GM21367 (cell line): Measurements from ENCODE around the gene RNASE4.
"Not testable (repeated sequence)": the region's sequence is repeated elsewhere in the genome, so short reads cannot be mapped to it uniquely, and the experiment has no call there.

Experiments used
- ATAC-seq: cut with Tn5 transposase; IDR thresholded peaks from one replicate; pipeline ENCODE4 v1.9.1; 2021; ENCODE audit not compliant: unreplicated experiment

RNASE4 gene

GRCh38 chr14:20683891-20684661, at the start of gene RNASE4:
TSS of gene RNASE4 (plus strand) at chr14:20684560. CDS start at chr14:20699372, 14,812 bp downstream.
- ATAC-seq = peak; percentile 29

- ATAC-seq = no peak
Observed at GRCh38 chr14:20641591-20641990, 42.8 kb upstream of the RNASE4 start, which contains the start of gene OR6S1. TSS of gene OR6S1 (minus strand) at chr14:20641691. CDS start at chr14:20641691, 0 bp downstream.

- no peak for ATAC-seq
Observed at GRCh38 chr14:20642182-20642581, 42.2 kb upstream of the RNASE4 start.

- not testable (repeated sequence) for ATAC-seq
Observed at GRCh38 chr14:20642755-20643154, 41.6 kb upstream of the RNASE4 start.

GRCh38 chr14:20644520-20644919, 39.8 kb upstream of the RNASE4 start:
- ATAC-seq = no peak

GRCh38 chr14:20645481-20645880, 38.9 kb upstream of the RNASE4 start:
- no peak for ATAC-seq

GRCh38 chr14:20652996-20653975, 31.1 kb upstream of the RNASE4 start:
- no peak for ATAC-seq

GRCh38 chr14:20655851-20656250, 28.5 kb upstream of the RNASE4 start:
- no peak for ATAC-seq

GRCh38 chr14:20656274-20656673, 28.1 kb upstream of the RNASE4 start:
- no peak for ATAC-seq

GRCh38 chr14:20657216-20658211, 26.8 kb upstream of the RNASE4 start:
- no peak for ATAC-seq

GRCh38 chr14:20658246-20658645, 26.1 kb upstream of the RNASE4 start:
- no peak for ATAC-seq

GRCh38 chr14:20659336-20659735, 25.0 kb upstream of the RNASE4 start:
- no peak for ATAC-seq

GRCh38 chr14:20659813-20660395, 24.5 kb upstream of the RNASE4 start:
- no peak for ATAC-seq

- no peak for ATAC-seq
Observed at GRCh38 chr14:20661197-20661596, 23.2 kb upstream of the RNASE4 start.

- peak; percentile 39 for ATAC-seq
Observed at GRCh38 chr14:20662968-20663732, 21.2 kb upstream of the RNASE4 start.

GRCh38 chr14:20666400-20666961, 17.9 kb upstream of the RNASE4 start:
- not testable (repeated sequence) for ATAC-seq

- peak; percentile 70 for ATAC-seq
Observed at GRCh38 chr14:20667957-20668356, 16.4 kb upstream of the RNASE4 start.

GRCh38 chr14:20668969-20669368, 15.4 kb upstream of the RNASE4 start:
- no peak for ATAC-seq
